OCI-LY1 (cell line): ENCODE measurements around the gene ZNF568.

Experiments used
- CTCF ChIP-seq: fragments of 200-600 bp; sonication (generic), shearing (Covaris generic); IDR thresholded peaks from 2 replicates; pipeline ENCODE4 v1.5.1; 2017; ENCODE audit warnings: mild to moderate bottlenecking, antibody characterized with exemption, low read length, moderate library complexity, mixed read lengths
- EZH2 ChIP-seq: fragments of 200-600 bp; sonication (generic), shearing (Covaris generic); IDR thresholded peaks from 2 replicates; pipeline ENCODE4 v1.8.0; 2017; ENCODE audit warnings: borderline replicate concordance, mixed run types, mild to moderate bottlenecking, antibody characterized with exemption, low read length, moderate library complexity, mixed read lengths

- TF ChIP-seq CTCF = no peak
- no peak for TF ChIP-seq EZH2
Measured at GRCh38 chr19:36918090-36918489, 2.0 kb downstream of the ZNF568 start.
